T-cell (primary cell): ENCODE results near the gene RHOU. TPM values are rescaled to one million over a fixed set of nuclear protein-coding genes. Genes with fewer than 3 reads are reported as not detected.

Experiments used
- ATAC-seq, 4 experiments: fragments of 200-7000 bp in 3 of 4; fragments of 150-1000 bp in 1 of 4; cut with Tn5 transposase; replicated peaks in 1 of 4; 1 replicate in 3 of 4; 2 replicates in 1 of 4; pipeline ENCODE4 v1.10.0; 2021; ENCODE audit warnings: moderate library complexity in 3 of 4, mild to moderate bottlenecking in 2 of 4, moderate number of reproducible peaks in 1 of 4
- CTCF ChIA-PET, 2 donors: fragments of 300-600 bp; sonication (Branson Sonifier 250); formaldehyde crosslinking; loops; one replicate each; lab custom pipeline; 2022; ENCODE audit warnings: antibody characterized with exemption in 2 of 2; lab: Charles Lee
- POLR2A ChIA-PET, 2 donors: fragments of 300-600 bp; sonication (Branson Sonifier 250); formaldehyde crosslinking; loops; one replicate each; lab custom pipeline; 2022; ENCODE audit warnings: antibody characterized with exemption in 2 of 2; lab: Charles Lee
- DNase-seq, 35 experiments: peaks; one replicate each; pipeline versions ENCODE4 v3.0.0 to v3.0.0-alpha.2; 2013 to 2023
- H3K27ac ChIP-seq: one replicate; pipeline ENCODE4 v1.5.1; 2013; ENCODE audit warnings: low read length
- H3K27me3 ChIP-seq, 2 experiments: replicated peaks in 1 of 2; 1 replicate in 1 of 2; 2 replicates in 1 of 2; pipeline versions ENCODE4 v1.6.1 to v1.7.0; 2013; ENCODE audit warnings: low read length in 1 of 2, mixed read lengths in 1 of 2; ENCODE audit not compliant: control insufficient read depth in 2 of 2, insufficient read depth in 2 of 2; ENCODE audit errors: extremely low read depth in 1 of 2
- H3K36me3 ChIP-seq, 2 donors: 1 replicate in 1 of 2; 2 replicates in 1 of 2; pipeline versions ENCODE4 v1.6.1 to v1.7.0; 2013; ENCODE audit warnings: low read length in 1 of 2; ENCODE audit not compliant: control insufficient read depth in 2 of 2, insufficient read depth in 1 of 2; ENCODE audit errors: extremely low read depth in 1 of 2
- H3K4me1 ChIP-seq, 2 experiments: 1 replicate in 1 of 2; 2 replicates in 1 of 2; pipeline versions ENCODE4 v1.6.1 to v1.7.0; 2013; ENCODE audit warnings: low read length in 2 of 2, mixed read lengths in 1 of 2; ENCODE audit not compliant: insufficient read depth in 2 of 2, control insufficient read depth in 1 of 2; ENCODE audit errors: extremely low read depth in 1 of 2
- H3K4me3 ChIP-seq, 2 donors: 1 replicate in 1 of 2; 2 replicates in 1 of 2; pipeline versions ENCODE4 v1.5.1 to v1.7.0; 2013; ENCODE audit warnings: mild to moderate bottlenecking in 2 of 2, low read length in 1 of 2, moderate library complexity in 1 of 2; ENCODE audit not compliant: control insufficient read depth in 1 of 2; ENCODE audit errors: extremely low read depth in 1 of 2
- H3K9me3 ChIP-seq: 2 replicates; pipeline ENCODE4 v1.7.0; 2013
- H3K27ac Mint-ChIP-seq, 2 donors: one replicate each; pipeline ENCODE4 v1.8.0; 2020 to 2021; ENCODE audit warnings: mild to moderate bottlenecking in 2 of 2, mixed read lengths in 2 of 2
- H3K27me3 Mint-ChIP-seq, 2 donors: one replicate each; pipeline ENCODE4 v1.8.0; 2021 to 2022; ENCODE audit warnings: mixed read lengths in 2 of 2
- H3K36me3 Mint-ChIP-seq: one replicate; pipeline ENCODE4 v1.8.0; 2021; ENCODE audit warnings: mixed read lengths
- H3K4me1 Mint-ChIP-seq, 3 donors: one replicate each; pipeline ENCODE4 v1.8.0; 2020 to 2022; ENCODE audit warnings: mixed read lengths in 3 of 3, mild to moderate bottlenecking in 1 of 3
- H3K4me3 Mint-ChIP-seq, 3 donors: one replicate each; pipeline ENCODE4 v1.8.0; 2020 to 2022; ENCODE audit warnings: mild to moderate bottlenecking in 3 of 3, mixed read lengths in 3 of 3, moderate library complexity in 3 of 3
- H3K9me3 Mint-ChIP-seq, 3 donors: one replicate each; pipeline ENCODE4 v1.8.0; 2020 to 2022; ENCODE audit warnings: mixed read lengths in 3 of 3
- WGBS: methylation state at CpG from one replicate; pipeline ENCODE4 v1.1.5; 2013; ENCODE audit warnings: missing lambda C conversion rate; ENCODE audit not compliant: insufficient coverage; 5-methylcytosine and 5-hydroxymethylcytosine counted together
- total RNA-seq, 35 experiments: library from RNA in 6 of 35; stranded (reverse) in 6 of 35; fragments of 120-200 nt in 1 of 35; gene quantifications; one replicate each; pipeline versions ENCODE4 v1.2.1 to v1.2.4 and lab custom pipeline; 2013 to 2026

The RHOU gene
- total RNA-seq, 5 donors from 2014 or later (not counting 1 experiment from before 2014, with no cell fraction given): 1.5 to 2.3 (median 1.8) TPM

DNA sequence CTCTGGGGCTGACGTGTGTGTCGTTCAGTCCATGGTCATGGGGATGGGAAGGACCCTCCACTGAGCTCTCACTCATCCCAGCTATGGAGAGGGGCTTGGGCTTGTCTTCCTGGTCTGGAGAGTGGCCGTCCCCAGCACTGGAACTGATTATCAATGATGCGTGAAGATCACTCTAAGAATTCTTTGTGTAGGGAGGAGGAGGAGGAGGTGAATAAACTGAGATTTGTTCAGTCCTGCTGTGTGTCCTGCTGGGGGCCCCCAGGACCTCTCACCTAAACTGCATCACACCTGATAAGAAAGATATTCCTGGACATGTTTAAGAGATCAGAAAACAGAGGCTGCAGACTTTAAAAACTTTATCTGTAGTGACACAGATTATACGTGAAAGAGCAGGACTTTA, 21.2 kb downstream of the RHOU start:
- ATAC-seq (no peak), DNase-seq (no peak)
- H3K27ac ChIP-seq: no peak overlapping the region
- peaks cover 0 to 8% (median 2%) of the 10 kb centered on the region in 3 donors for H3K4me1 Mint-ChIP-seq
- no peaks in the 10 kb centered on the region for H3K36me3 Mint-ChIP-seq
- peaks cover 22 to 32% of the 10 kb centered on the region in 2 donors for H3K27me3 Mint-ChIP-seq
- H3K4me3 Mint-ChIP-seq: no peak overlapping the region
- CTCF ChIA-PET: no interaction called here
- no peak overlapping the region for H3K27ac Mint-ChIP-seq
- WGBS: no CpG with 5 or more reads among the region's 5 CpGs
- no peaks in the 10 kb centered on the region for H3K9me3 ChIP-seq
- H3K9me3 Mint-ChIP-seq: peaks cover 0 to 8% (median 5%) of the 10 kb centered on the region in 3 donors
- H3K4me1 ChIP-seq: no peaks in the 10 kb centered on the region
- H3K27me3 ChIP-seq: peaks cover 4 to 10% of the 10 kb centered on the region in 2 experiments
- H3K4me3 ChIP-seq: no peak overlapping the region
- no peaks in the 10 kb centered on the region for H3K36me3 ChIP-seq
- POLR2A ChIA-PET: no interaction called here

DNA sequence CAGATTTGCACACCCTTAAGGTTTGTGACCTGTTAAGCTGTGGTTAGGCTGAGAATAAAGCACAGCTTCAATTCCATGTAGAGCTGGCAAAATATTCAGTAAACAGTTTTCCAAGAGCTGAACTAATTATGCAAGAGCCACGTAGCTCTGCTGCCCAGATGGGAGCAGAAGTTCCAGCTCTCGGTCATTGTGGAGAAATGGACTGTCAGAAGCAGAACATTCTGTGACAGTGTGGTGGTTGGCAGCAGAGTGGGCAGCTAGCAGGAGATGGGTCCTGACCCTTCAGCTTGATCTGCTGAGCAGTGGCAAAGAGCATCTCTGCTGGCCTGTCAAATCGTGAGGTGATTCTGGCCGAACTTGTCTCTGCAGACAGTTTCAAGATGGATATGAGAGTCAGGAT, 23.2 kb downstream of the RHOU start:
- Histone ChIP-seq H3K36me3 (no peaks in the 10 kb centered on the region), H3K27me3 (peaks cover 2 to 10% of the 10 kb centered on the region in 2 experiments), H3K27ac (no peak overlapping the region), H3K4me3 (no peak overlapping the region), H3K4me1 (no peaks in the 10 kb centered on the region), H3K9me3 (no peaks in the 10 kb centered on the region)
- ATAC-seq (no peak), DNase-seq (no peak)
- POLR2A ChIA-PET: no interaction called here
- CTCF ChIA-PET: no interaction called here
- H3K36me3 Mint-ChIP-seq: no peaks in the 10 kb centered on the region
- peaks cover 0 to 8% (median 5%) of the 10 kb centered on the region in 3 donors for H3K9me3 Mint-ChIP-seq
- 94% methylated on average over 4 of the region's 4 CpGs for WGBS
- H3K4me1 Mint-ChIP-seq: peaks cover 0 to 8% (median 2%) of the 10 kb centered on the region in 3 donors
- peaks cover 20 to 31% of the 10 kb centered on the region in 2 donors for H3K27me3 Mint-ChIP-seq
- H3K4me3 Mint-ChIP-seq: no peak overlapping the region
- H3K27ac Mint-ChIP-seq: no peak overlapping the region

DNA sequence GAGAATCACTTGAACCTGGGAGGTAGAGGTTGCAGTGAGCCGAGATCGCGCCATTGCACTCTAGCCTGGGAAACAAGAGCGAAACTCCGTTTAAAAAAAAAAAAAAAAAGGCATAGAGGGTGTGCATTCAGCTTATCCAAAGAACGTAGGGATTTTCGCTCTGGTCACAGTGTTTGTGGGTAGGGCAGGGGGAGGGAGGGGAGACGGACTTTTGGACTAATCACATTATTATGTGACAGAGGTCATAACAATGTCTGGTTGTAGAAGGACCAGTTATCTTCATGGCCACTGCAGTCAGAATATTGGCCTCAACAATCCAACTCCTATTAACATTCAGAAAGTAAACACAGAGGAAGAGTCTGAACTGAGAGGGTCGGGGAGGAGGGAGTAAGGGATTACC, 25.7 kb downstream of the RHOU start:
- no CpG with 5 or more reads among the region's 9 CpGs for WGBS
- Mint-ChIP-seq H3K4me3 (no peak overlapping the region), H3K9me3 (peaks cover 0 to 8% (median 5%) of the 10 kb centered on the region in 3 donors), H3K4me1 (peaks cover 6 to 11% (median 9%) of the 10 kb centered on the region in 3 donors), H3K27me3 (peaks cover 6 to 12% of the 10 kb centered on the region in 2 donors), H3K36me3 (no peaks in the 10 kb centered on the region), H3K27ac (no peak overlapping the region)
- DNase-seq (no peak), ATAC-seq (no peak)
- Histone ChIP-seq H3K27ac (no peak overlapping the region), H3K9me3 (no peaks in the 10 kb centered on the region), H3K4me1 (peaks cover 2 to 11% of the 10 kb centered on the region in 2 experiments), H3K36me3 (no peaks in the 10 kb centered on the region), H3K27me3 (no peaks in the 10 kb centered on the region), H3K4me3 (no peak overlapping the region)
- ChIA-PET CTCF (interaction anchor here (0.6 to 0.7 kb wide), 2 partner anchors 15 to 25 kb away, joined by 3 to 5 read pairs; no protein-coding TSS in a partner anchor), POLR2A (no interaction called here)

DNA sequence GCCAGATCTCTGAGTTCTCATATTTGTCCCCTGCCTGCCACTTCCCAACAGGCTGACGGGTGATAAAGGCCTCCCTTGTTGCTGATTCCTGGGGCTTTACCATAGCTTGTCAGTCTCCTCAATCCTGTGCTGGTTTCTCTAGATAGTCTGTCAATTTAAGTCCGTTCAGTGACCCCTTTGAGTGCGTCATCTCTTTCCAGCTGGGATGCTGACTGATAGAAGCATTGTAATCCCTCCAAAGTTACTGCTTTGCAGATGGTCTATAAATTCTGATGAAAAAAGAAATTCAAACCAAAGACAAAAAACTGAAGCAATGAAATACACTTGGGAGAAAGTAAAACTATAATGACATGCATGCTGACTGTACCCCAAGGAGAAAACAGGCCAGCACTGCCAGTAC, 28.3 kb downstream of the RHOU start:
- CTCF ChIA-PET: no interaction called here
- no peak overlapping the region for H3K4me3 ChIP-seq
- peaks cover 0 to 11% of the 10 kb centered on the region in 2 donors for H3K27me3 Mint-ChIP-seq
- H3K36me3 Mint-ChIP-seq: no peaks in the 10 kb centered on the region
- H3K27ac Mint-ChIP-seq: no peak overlapping the region
- POLR2A ChIA-PET: no interaction called here
- peaks cover 2 to 19% of the 10 kb centered on the region in 2 experiments for H3K4me1 ChIP-seq
- no peaks in the 10 kb centered on the region for H3K36me3 ChIP-seq
- ATAC-seq: no peak
- H3K27me3 ChIP-seq: no peaks in the 10 kb centered on the region
- no peaks in the 10 kb centered on the region for H3K9me3 Mint-ChIP-seq
- DNase-seq: no peak
- no peak overlapping the region for H3K4me3 Mint-ChIP-seq
- H3K27ac ChIP-seq: no peak overlapping the region
- peaks cover 8 to 13% (median 11%) of the 10 kb centered on the region in 3 donors for H3K4me1 Mint-ChIP-seq
- no peaks in the 10 kb centered on the region for H3K9me3 ChIP-seq
- WGBS: 94% methylated on average over 3 of the region's 3 CpGs

DNA sequence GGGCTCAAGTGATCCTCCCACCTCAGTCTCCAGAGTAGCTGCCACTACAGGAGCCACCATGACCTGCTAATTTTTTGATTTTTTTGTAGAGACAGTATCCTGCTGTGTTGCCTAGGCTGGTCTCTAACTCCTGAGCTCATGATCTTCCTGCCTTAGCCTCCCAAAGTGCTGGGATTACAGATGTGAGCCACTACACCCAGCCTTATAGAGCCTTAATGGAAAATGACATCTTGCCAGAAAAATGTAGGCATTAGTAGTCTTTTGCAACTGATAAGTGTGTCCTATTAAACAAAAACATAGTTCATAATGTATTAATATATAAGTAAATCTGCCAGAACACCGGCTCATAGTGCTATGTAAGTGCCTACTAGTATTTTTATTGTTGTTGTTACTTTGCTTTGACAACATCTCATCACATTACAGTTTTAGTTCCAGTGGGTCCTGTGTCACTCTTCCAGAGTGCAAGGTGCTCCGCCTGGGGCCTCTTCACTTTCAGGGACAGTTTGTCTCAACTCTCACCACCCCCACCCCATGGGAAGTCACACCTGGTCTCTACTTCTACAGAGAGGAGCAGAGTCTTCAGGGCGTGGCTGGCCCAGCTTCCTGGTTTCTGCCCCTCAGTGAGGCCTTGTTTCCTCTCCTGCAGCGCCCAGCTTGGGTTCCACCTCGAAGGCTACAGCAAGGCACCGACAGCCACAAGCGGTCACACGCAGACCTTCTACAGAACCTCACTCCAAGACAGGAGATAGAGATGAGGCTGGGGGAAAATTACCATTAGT, 30.1 kb downstream of the RHOU start:
- Histone ChIP-seq H3K9me3 (no peaks in the 10 kb centered on the region), H3K27ac (peak overlapping the region; percentile 27), H3K27me3 (no peaks in the 10 kb centered on the region), H3K4me3 (no peak overlapping the region), H3K36me3 (no peaks in the 10 kb centered on the region), H3K4me1 (peaks cover 2 to 19% of the 10 kb centered on the region in 2 experiments)
- ChIA-PET POLR2A (no interaction called here), CTCF (interaction anchor here in 1 of 2 donors (0.7 kb wide), 1 partner anchor 11 kb away, joined by 3 read pairs; no protein-coding TSS in a partner anchor)
- WGBS: no CpG with 5 or more reads among the region's 8 CpGs
- H3K27ac Mint-ChIP-seq: peak overlapping the region; percentile 47 to 74
- DNase-seq (peak in 21 of 35 experiments; percentile 1 to 55 (median 11)), ATAC-seq (peak in 3 of 4 experiments; percentile 41 to 73 (median 47))
- no peaks in the 10 kb centered on the region for H3K36me3 Mint-ChIP-seq
- H3K4me3 Mint-ChIP-seq: no peak overlapping the region
- no peaks in the 10 kb centered on the region for H3K9me3 Mint-ChIP-seq
- H3K27me3 Mint-ChIP-seq: peaks cover 0 to 3% of the 10 kb centered on the region in 2 donors
- peaks cover 8 to 13% (median 11%) of the 10 kb centered on the region in 3 donors for H3K4me1 Mint-ChIP-seq

DNA sequence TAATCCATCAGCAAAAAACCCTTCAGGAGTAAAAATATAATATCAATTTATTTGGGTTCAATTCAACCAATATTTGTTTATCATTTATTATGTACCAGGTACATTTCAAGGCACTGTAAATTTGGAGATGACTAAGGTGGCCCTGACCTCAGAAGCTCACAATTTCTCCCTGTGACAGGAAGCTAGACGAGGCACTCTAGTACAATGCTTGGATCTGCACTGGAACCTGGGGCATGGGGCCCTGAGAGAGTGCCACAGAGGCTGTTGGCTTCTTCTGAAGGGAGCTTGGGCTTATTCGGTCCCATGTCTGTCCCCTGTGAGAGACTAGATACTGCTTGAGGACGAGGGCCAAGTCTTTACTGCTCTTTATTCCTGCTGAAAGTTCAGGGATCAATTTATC, 31.5 kb downstream of the RHOU start:
- Histone ChIP-seq H3K27me3 (no peaks in the 10 kb centered on the region), H3K27ac (no peak overlapping the region), H3K4me3 (no peak overlapping the region), H3K9me3 (no peaks in the 10 kb centered on the region), H3K36me3 (no peaks in the 10 kb centered on the region), H3K4me1 (peaks cover 2 to 19% of the 10 kb centered on the region in 2 experiments)
- 80% methylated on average over 1 of the region's 3 CpGs for WGBS
- no peaks in the 10 kb centered on the region for H3K9me3 Mint-ChIP-seq
- ChIA-PET POLR2A (no interaction called here), CTCF (interaction anchor here (0.7 to 0.8 kb wide), 2 partner anchors 98 to 621 kb away, joined by 3 to 4 read pairs; no protein-coding TSS in a partner anchor)
- no peak overlapping the region for H3K4me3 Mint-ChIP-seq
- H3K27me3 Mint-ChIP-seq: peaks cover 0 to 3% of the 10 kb centered on the region in 2 donors
- no peaks in the 10 kb centered on the region for H3K36me3 Mint-ChIP-seq
- H3K27ac Mint-ChIP-seq: no peak overlapping the region
- DNase-seq: no peak
- no peak for ATAC-seq
- H3K4me1 Mint-ChIP-seq: peaks cover 8 to 13% (median 11%) of the 10 kb centered on the region in 3 donors
